ENCODE data around the gene GNAI2.

Gene GNAI2

DNA sequence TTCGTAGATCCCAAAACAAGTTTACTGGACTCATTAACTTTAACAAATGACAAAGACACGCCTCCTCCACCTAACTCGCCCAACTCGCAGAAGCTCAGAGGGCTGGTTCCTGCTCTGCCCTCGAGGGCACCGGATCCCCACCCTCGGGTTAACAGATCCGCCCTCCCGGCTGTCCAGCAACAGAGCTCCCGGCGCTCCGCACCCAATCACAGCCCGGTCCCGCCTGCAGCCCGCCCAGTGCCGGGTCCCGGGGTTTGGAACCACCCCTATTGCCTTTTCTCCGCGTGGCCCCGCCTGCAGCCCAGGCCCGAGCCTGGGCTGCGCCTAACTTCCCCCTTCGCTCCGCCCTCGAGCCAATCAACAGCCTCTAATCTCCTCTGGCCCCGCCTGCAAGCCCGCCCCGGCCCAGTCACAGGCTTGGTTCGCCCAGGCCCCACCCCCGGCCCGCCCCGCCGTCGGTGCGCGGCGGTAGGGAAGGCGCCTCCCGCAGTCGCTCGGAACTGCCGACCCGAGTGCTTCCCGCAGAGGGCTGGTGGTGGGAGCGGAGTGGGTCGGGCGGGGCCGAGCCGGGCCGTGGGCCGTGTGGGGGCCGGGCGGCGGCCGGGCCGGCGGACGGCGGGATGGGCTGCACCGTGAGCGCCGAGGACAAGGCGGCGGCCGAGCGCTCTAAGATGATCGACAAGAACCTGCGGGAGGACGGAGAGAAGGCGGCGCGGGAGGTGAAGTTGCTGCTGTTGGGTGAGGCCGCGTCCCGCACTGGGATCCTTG is at the start of gene GNAI2:
GNAI2 (plus strand) TSS at position 489 of the 768 bp plus-strand sequence; CDS start at position 621, 132 bp downstream.
- peak within 1 kb of the TSS; percentile 73 for H3K27ac ChIP-seq
- TF ChIP-seq, protein P1, sequence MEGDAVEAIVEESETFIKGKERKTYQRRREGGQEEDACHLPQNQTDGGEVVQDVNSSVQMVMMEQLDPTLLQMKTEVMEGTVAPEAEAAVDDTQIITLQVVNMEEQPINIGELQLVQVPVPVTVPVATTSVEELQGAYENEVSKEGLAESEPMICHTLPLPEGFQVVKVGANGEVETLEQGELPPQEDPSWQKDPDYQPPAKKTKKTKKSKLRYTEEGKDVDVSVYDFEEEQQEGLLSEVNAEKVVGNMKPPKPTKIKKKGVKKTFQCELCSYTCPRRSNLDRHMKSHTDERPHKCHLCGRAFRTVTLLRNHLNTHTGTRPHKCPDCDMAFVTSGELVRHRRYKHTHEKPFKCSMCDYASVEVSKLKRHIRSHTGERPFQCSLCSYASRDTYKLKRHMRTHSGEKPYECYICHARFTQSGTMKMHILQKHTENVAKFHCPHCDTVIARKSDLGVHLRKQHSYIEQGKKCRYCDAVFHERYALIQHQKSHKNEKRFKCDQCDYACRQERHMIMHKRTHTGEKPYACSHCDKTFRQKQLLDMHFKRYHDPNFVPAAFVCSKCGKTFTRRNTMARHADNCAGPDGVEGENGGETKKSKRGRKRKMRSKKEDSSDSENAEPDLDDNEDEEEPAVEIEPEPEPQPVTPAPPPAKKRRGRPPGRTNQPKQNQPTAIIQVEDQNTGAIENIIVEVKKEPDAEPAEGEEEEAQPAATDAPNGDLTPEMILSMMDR (conservative IDR thresholded peaks at IDR 0.05): no peak

DNA sequence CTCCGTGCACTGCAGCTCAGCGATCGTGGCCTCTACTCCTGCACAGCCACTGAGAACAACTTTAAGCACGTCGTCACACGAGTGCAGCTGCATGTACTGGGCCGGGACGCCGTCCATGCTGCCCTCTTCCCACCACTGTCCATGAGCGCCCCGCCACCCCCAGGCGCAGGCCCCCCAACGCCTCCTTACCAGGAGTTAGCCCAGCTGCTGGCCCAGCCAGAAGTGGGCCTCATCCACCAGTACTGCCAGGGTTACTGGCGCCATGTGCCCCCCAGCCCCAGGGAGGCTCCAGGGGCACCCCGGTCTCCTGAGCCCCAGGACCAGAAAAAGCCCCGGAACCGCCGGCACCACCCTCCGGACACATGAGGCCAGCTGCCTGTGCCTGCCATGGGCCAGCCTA is 48.3 kb upstream of the GNAI2 start:
- H3K27ac ChIP-seq: no peak overlapping the region
- TF ChIP-seq, protein P1 (conservative IDR thresholded peaks at IDR 0.05): no peak

DNA sequence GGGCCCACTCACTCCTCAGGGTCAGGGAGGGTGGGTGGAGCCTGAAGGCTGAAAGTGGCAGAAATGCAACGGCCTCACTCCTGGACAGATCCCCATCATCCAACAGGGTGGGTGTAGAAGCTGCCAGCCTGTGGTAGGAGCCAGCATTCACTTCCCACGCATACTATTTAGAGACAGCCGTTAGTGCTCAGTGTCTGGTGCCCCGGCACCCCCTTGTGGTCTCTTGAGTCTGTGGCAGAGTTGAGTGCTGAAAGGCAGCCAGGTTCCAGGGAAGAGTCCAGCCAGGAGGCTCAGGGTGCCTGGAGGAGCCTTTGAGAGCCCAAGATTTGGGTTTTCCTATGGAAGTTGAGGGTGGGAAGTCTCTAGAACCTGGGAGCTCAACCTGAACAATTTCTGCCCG is 46.7 kb upstream of the GNAI2 start:
- TF ChIP-seq, protein P1 (conservative IDR thresholded peaks at IDR 0.05): peak; percentile 95
- H3K27ac ChIP-seq: no peak overlapping the region

DNA sequence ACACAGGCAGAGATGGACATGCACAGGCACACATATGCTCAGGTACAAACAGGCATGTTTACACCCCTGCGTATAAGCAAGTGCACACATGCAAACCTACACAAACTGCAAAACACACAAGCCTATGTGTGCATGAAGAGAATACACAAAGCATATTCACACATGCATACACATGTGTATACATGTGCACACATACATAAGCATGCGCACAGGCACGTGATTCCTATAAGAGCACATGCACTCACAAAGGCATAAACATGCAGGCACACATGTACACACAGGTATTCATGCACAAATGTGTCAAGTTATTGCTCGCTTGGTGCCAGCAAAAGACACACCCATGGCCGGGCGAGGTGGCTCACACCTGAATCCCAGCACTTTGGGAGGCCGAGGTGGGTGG is 46.0 kb upstream of the GNAI2 start:
- TF ChIP-seq, protein P1 (conservative IDR thresholded peaks at IDR 0.05): no peak
- no peak overlapping the region for H3K27ac ChIP-seq

DNA sequence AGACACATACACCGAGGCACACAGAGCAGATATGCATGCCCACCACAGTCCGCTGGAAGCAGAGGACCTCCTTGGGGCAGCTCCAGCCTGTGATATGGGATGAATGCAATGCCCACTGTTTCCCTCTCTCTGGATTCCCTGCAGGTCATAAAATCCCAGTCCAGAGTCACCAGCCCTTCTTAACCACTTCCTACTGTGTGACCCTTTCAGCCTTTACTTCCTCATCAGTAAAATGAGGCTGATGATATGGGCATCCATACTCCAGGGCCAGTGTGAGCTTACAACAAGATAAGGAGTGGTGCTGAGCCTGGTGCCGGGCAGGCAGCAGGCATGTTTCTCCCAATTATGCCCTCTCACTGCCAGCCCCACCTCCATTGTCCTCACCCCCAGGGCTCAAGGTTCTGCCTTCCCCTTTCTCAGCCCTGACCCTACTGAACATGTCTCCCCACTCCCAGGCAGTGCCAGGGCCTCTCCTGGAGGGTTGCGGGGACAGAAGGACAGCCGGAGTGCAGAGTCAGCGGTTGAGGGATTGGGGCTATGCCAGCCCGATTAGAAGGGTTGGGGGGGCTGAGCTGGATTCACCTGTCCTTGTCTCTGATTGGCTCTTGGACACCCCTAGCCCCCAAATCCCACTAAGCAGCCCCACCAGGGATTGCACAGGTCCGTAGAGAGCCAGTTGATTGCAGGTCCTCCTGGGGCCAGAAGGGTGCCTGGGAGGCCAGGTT is 44.9 kb upstream of the GNAI2 start, which contains the start of gene GNAT1:
GNAT1 (plus strand) TSS at position 675 of the 725 bp plus-strand sequence. CDS start 116 bp downstream, outside the sequence.
- TF ChIP-seq, protein P1 (conservative IDR thresholded peaks at IDR 0.05): no peak
- no peak within 1 kb of the TSS for H3K27ac ChIP-seq

DNA sequence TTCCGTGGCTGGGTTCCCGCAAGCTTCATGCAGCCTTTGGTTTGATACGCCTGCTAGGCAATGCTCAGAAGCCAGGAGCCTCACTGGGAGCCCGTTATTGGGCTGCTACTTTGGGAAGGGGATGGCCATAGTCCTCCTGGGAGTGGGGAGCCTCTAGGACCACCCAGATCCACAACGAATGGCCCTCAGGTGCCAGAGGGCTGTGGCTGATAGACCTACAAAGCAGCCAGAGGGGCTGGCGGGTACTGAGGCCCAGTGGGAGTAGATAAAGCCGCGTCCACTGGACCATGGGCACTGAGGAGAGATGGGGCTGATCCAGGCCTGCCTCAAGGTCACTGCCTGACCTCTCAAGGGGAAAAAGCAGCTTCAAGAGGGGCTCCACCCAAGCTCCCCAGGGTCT is 43.9 kb upstream of the GNAI2 start:
- TF ChIP-seq, protein P1 (conservative IDR thresholded peaks at IDR 0.05): no peak
- no peak overlapping the region for H3K27ac ChIP-seq

DNA sequence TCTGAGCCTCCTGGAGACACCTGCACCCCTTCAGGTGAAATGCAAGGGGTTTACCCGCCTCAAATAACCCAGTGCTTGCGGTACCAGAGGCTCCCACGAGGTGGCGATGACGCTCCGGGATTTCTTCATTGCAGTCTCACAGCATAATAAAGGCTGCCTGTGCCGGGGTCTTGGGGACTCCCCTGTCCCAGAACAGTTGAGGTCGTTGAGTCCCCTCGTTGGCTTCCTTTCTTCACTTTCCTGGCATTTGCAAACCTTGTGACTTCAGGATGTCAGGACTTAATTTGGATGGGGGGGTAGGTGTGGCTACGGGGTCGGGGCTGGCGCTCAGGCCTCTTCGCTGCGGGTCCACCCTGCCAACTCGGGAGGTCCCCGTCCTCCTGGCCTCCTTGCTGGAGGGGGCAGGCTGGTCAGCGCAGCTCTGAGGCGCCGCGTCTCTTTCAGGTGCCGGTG is 43.3 kb upstream of the GNAI2 start:
- H3K27ac ChIP-seq: no peak overlapping the region
- TF ChIP-seq, protein P1 (conservative IDR thresholded peaks at IDR 0.05): peak; percentile 96

Measured in VCaP (cell line).